ENCODE results near the gene AKT2.
A peak's percentile ranks its signal among the peaks of the same experiment; 100 is the strongest.

Gene AKT2

DNA sequence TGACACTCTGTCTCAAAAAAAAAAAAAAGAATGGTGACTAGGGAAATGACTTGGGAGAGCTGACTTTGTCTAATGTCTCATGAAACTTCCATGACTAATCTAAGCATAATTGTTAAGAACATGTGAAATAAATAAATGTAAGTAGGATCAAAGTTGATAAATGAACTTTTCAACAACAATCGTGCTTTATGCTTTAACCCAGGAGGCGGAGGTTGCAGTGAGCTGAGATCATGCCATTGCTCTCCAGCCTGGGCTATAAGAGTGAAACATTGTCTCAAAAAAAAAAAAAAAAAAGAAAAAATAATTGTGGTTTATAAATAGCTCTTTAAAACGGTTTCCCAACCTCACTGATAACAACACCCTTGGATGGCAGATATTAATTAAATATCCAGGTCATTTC is 12.9 kb upstream of the AKT2 start:
- DNase-seq, result no peak

DNA sequence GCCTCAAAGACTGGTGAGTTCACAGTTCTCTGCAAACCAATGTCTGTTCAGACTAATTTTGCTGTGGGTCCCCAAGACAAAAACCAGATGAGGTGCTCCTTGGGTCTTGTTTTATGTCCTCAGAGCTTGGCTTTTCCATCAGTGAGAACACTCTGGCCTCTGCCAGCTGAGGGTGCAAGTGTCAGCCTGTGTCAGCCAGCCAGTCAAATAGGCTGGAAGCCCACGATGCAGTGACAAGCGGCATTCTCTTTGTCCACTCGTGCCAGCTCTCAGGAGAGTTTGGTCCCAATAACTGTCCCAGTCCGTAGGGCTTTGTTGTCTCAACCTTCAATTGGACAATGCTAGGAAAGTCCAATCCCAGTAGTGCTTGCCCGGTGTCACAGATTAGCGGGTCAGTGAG is 9.4 kb upstream of the AKT2 start:
- no peak for DNase-seq

GRCh38 chr19:40286971-40287421 is 1.9 kb upstream of the AKT2 start:
- no peak for DNase-seq

GRCh38 chr19:40286235-40286970 is 1.3 kb upstream of the AKT2 start:
- DNase-seq, result no peak

DNA sequence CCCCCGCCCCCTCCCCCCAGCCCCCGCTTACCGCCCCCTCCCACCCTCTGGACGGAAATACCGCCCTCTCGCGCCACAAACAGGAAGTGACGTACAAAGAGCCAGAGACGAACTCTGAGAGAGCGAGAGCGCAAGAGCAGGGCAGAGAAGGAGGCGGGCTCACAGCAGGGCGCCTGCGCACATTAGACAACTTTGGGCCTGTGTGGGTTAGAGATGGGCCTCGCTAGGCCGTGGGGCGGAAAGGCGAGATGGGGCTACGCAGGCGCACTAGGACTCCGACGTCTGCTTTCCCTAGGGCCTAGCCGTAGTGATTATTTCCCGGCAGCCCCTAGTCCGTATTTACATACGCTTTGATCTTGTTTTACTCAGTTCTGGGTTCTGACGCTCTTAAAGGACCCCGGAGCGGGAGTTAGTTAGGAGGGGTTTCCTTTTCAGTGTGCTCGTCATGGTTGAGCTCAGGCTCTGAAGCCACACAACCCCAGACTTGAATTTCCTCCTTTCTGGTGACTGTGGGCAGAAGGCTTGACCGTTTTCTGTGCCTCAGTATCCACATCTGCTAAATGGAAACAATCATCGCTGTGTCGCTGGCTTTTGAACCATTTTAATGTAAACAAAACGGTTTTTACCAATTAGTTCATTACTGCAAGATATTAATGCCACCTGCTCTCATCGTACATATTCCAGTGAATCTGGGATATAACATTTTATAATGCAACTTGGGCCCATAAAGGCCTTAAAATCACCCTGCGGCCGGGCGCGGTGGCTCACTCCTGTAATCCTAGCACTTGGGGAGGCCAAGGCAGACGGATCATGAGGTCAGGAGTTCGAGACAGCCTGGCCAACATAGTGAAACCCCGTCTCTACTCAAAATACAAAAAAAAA is 449 bp upstream of the AKT2 start:
- peak; percentile 100 for DNase-seq

DNA sequence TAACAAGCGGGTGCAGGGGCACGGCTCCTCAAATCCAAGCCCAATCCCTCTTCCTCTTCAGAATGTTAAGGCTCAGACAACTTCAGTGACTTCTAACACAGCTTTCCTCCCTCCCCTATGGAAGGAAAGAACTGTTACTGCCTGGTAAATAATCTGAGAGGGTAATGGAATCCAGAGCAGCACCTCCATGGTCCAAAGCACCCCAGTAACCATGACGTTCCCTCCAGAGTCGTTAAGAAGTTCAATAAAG is 969 bp downstream of the AKT2 start:
- no peak for DNase-seq

DNA sequence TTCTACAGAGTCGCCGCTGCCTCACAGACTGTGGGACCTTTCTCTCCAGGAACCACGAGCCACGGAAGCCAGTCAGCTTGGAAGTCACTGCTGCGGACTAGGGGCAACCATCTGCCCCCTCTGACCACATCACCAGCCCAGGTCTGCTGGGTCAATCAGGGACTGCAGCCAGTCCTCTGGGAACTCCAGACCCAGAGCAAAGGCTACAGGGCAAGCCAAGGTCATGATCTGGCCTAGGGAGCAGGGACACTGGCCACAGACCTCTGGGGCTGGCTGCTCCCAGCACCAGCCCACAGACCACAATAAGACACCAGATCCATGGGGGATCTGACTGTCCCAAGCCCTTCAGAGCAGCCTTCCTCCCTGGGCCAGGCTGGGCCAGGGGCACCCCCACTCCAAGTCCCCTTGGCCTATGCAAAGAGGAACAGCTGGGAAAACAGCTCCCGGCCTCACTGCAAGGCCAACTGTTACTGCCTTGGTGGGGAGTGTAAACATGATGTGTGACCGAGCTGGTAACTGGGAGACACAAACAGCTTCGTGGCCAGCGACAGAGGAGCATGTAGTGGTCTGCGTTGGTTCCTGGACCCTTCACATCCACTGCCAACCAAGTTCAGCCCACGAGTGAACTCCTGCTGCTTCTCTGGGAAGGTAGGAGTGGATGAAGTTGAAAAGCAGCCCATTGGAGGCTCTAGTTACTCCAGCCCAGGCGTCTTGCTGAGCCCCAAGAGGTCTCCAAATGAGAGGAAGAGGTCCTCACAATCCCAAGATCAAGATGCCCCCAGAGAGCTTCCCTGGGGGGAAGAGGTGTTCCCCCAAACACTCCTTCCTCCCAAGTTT is 1.5 kb downstream of the AKT2 start:
- no peak for DNase-seq

- DNase-seq, result no peak
These were observed 2.2 kb downstream of the AKT2 start for GRCh38 chr19:40282920-40283319.

GRCh38 chr19:40282209-40282580 is 3.0 kb downstream of the AKT2 start:
- DNase-seq, result no peak

GRCh38 chr19:40281381-40282208 is 3.5 kb downstream of the AKT2 start:
- no peak for DNase-seq

DNA sequence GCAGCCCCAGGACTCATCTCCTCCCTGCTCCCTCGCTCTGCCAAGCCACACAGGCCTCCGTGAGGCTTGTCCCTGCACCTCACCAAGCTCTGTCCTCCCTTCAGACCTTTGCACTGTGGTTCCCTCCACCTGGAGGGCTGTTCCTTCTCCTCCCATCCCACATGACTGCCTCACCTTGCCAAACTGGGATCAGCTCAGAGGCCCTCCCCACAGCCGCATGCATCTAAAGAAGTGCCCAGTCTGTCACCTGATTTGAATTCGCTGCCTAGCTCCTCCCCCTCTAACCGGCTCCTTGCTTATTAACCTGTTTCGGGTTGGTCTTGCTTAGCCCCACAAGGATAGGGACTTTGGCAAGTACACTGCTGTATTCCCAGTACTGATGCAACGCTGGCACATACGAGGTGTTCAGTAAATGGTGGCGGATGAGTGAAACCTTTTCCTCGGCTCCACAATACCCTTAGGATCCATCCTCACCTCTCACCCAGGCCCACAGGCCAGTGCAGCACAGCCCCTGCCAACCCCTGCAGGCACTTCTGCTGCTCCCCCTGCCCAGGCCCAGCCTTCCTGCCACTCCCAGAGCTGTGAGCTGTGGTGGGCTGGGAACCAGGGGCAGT is 4.4 kb downstream of the AKT2 start:
- DNase-seq, result no peak

- DNase-seq, result no peak
These were observed 5.2 kb downstream of the AKT2 start for GRCh38 chr19:40279761-40280607.

DNA sequence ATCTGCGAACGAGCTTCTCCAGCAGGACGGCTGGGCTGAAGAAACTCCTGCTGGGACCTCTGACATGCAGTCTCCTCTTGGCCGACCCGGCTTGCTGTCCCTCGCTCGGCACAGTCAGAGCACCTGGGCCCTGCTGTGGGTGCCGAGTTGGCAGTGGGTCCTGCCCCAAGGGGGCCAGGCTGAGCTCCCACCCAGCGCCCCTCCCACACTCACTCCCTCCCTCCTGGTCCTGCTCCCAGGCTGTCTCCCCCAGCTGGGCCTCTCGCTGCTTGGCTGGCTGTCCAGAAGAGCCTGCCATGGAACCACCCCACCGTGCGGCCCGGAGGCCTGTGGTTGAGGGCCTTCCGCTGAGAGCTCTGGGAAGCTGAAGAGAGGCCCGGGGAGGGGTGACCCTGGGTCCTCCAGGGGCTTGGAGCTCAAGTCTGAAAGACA is 6.0 kb downstream of the AKT2 start:
- no peak for DNase-seq

DNA sequence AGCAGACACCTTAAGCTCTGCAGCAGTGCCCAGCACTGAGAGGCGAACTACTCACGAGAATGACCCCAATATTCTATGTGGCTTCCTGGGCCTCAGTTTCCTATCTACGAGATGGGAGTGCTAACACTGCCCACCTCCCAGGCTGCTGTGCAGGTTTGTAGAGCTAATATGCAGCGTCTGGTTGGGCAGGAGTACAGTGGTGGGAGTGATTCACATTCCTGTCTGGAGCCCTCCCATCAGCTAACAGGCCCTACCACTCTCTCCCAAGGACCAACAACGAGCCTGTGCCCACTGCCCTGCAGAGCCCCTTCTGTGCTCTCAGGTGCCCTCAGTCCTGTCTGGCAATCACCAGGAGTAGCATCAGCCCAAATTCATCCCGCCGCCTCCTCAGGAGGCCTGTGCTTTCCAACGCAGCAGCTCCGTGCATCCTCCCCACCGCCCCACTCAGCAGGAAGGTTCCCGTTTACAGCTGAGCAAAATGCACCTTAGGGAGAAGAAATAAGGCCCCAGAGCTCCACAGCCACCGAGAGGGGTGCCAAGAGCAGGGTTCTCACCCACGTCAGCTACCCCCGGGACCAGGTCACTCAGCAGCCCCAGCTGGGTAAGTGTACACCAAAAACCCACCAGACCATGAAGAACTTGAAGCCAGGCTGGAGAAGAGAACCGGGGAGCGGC is 6.6 kb downstream of the AKT2 start:
- no peak for DNase-seq

DNA sequence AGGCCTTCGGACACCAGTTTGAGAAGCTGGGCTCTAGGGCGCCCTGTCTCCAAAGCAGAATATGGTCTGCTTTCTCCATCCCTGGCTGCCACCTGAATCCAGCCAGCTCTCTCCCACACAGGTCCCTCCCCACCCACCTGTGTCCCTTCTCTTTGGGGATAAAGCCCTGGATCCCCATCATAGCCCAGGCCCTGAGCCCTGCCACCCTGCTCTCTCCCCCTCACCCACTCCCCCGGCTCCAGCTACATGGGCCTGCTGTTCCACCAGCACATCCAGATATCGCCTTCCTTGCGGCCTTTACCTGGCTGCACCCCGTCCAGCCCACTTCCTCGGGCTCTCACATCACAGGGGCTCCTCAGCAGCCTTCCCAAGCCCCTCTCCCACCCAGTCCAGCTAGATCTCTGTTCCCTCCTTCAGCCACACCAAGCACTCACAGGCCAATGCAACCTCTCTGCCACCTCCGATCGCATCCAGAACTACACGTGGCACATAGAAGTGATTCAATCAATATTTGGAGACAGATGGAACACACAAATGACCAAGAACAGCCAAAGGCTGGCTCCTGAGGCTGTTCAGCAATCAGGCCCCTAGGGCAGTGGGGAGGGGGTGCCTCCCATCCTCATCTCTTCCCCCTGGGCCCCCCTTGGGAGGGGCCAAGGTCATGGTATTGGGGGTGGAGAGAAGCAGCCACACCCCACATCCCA is 7.6 kb downstream of the AKT2 start:
- DNase-seq, result no peak

DNA sequence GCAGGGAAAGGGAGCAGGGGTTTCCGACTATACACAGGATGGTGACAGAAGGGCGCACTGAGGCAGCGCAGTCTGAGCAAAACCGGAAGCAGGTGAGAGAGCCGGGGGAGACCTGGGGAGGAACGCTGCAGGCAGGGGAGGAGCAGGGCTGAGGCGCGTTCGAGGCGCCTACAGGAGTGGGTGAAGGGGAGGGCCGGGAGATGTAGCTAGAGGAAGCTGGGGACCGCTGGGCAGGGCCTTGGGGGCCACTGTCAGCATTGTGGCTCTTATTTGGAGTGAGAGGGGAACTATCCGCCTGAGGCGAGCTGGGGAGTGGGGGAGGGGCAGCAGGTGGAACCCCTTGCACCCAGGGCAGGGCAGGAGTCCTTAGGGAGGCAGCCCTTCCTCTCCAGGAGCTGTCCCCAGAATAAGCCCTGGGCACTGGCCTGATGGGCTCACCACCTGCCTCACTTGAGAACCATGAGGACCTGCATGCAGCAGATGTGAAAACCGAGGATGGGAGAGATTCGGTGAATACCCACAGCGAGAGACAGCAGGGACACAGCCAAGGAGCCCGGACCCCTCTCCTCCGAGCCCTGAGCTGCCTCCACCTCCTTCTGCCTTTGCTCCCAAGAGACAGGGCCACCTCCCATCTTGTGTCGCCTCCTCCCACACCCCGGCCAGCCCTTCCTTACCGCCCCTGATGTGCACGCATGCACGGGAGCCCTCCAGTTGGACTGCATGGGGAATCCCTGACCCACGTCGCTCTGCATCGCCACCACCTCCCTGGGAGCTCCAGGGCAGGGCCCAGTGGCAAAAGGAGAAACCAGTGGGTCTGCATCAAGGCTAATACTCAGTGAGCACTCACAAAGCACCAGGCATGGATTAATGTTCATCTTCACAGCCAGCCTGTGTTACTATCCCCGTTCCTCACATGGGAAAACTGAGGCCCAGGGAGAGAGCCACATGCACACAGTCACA is 10.3 kb downstream of the AKT2 start:
- no peak for DNase-seq

DNA sequence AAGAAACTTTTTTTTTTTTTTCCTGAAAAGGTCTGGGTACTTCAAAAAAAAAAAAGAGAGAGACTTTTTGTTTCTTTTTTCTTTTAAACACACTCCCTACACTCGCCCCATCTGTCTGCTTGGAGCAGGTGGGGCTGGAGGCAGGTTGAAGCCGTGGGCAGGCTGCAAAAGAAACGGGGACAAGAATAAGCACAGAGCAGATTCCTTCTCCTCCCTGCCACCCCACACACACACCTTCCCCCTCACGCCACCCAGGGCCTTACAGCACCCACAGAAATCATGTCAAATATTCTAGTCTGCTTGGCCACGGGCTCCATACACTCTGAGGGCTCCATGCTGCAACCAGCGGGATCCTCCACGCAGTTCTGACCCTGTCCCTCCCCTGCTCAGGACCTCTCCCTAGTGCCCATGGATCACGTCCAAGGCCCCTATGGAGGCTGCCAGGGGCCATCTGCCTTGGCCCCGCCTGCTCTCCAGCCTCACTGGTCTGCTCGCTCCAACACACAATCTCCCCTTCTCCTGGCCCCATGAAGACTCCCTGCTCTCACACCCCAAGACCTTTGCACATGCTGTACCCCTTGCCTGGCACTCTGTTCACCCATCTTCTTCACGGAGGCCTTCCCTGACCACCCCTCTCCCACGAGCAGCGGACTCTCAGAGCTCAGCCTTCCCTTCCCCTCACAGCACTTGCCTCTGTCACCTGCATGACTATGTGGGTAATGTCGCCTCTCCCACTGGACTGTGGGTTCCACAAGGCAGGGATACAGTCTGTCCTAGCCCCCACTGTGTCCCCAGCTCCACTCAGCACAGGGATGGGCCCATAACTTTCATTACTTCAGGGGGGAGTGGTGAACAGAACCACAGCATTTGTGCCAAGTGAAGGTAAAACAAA is 11.4 kb downstream of the AKT2 start:
- no peak for DNase-seq

DNA sequence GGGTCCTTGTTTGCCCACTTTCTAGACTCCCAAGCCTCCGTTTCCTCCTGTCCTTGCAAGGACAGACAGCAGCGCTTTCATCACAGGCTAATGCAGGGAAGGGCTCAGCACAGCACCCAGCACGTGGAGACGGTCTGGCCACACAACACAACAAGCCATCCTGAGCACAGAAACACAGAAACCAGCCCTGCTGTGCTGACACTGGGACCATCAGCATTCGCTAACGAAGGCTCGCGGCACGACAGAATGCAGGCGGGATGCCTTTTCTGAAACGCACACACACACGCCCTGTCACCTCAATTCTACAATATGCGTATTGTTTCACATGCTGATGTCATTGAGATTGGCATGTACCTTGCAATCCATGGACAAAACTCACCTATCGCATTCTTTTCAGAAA is 12.9 kb downstream of the AKT2 start:
- DNase-seq, result no peak

Data from hematopoietic multipotent progenitor cell treated with erythropoietin and hydrocortisone succinate and interleukin-3 and kit ligand, for 8 days (in vitro differentiated cells).